PC-9 (cell line): ENCODE results near the gene OTUD4. TPM values are rescaled to one million over a fixed set of nuclear protein-coding genes. Genes with fewer than 3 reads are reported as not detected.

Experiments
- BruUV-seq: library from RNA; stranded (reverse); fragments of 400-500 nt; replicated peaks from 2 replicates; lab custom pipeline; 2021; lab: Mats Ljungman, UMichigan
- CTCF ChIA-PET: fragments of 300-600 bp; sonication (Branson Sonifier 250); formaldehyde crosslinking; loops from one replicate; lab custom pipeline; 2022; ENCODE audit warnings: antibody characterized with exemption; lab: Charles Lee
- POLR2A ChIA-PET: fragments of 300-600 bp; sonication (Branson Sonifier 250); formaldehyde crosslinking; loops from one replicate; lab custom pipeline; 2022; ENCODE audit warnings: antibody characterized with exemption; ENCODE audit not compliant: unreplicated experiment; lab: Charles Lee
- DNase-seq, 2 experiments: peaks; one replicate each; pipeline versions ENCODE4 v3.0.0 to v3.0.0-alpha.2; 2015 to 2022; ENCODE audit warnings: mixed read lengths in 1 of 2
- H2AFZ ChIP-seq: fragments of 200-600 bp; sonication (generic); 2 replicates; pipeline ENCODE4 v1.8.1; 2017; ENCODE audit warnings: antibody characterized with exemption
- H3F3A ChIP-seq: fragments of 200-600 bp; sonication (generic); 2 replicates; pipeline ENCODE4 v1.8.1; 2017; ENCODE audit warnings: antibody characterized with exemption, mild to moderate bottlenecking, low read depth; ENCODE audit not compliant: insufficient read depth
- H3K27ac ChIP-seq: fragments of 200-600 bp; sonication (generic); 2 replicates; pipeline ENCODE4 v1.6.1; 2016; ENCODE audit warnings: mixed run types
- H3K27me3 ChIP-seq: fragments of 200-600 bp; sonication (generic); 2 replicates; pipeline ENCODE4 v1.6.1; 2016; ENCODE audit warnings: low read depth, mixed run types; ENCODE audit not compliant: insufficient read depth
- H3K36me3 ChIP-seq: fragments of 200-600 bp; sonication (generic); 2 replicates; pipeline ENCODE4 v1.6.1; 2016; ENCODE audit warnings: low read depth, mixed run types
- H3K4me1 ChIP-seq: fragments of 200-600 bp; sonication (generic); replicated peaks from 2 replicates; pipeline ENCODE4 v1.6.1; 2016; ENCODE audit warnings: mixed run types; ENCODE audit not compliant: insufficient read depth
- H3K4me2 ChIP-seq: fragments of 200-600 bp; sonication (generic); 2 replicates; pipeline ENCODE4 v1.6.1; 2017; ENCODE audit warnings: mixed run types
- H3K4me3 ChIP-seq: fragments of 200-600 bp; sonication (generic); 2 replicates; pipeline ENCODE4 v1.6.1; 2016; ENCODE audit warnings: mixed run types
- H3K79me2 ChIP-seq: fragments of 200-600 bp; sonication (generic); 2 replicates; pipeline ENCODE4 v1.6.1; 2017; ENCODE audit warnings: low read depth, mixed run types
- H3K9me2 ChIP-seq: fragments of 200-600 bp; sonication (generic); 2 replicates; pipeline ENCODE4 v1.8.1; 2017; ENCODE audit warnings: mild to moderate bottlenecking; ENCODE audit not compliant: insufficient read depth
- H3K9me3 ChIP-seq: fragments of 200-600 bp; sonication (generic); 2 replicates; pipeline ENCODE4 v1.8.1; 2016; ENCODE audit warnings: low read depth; ENCODE audit not compliant: insufficient read depth
- H4K20me1 ChIP-seq: fragments of 200-600 bp; sonication (generic); 2 replicates; pipeline ENCODE4 v1.8.1; 2017; ENCODE audit not compliant: insufficient read depth
- EZH2 ChIP-seq: fragments of 200-600 bp; sonication (generic); IDR thresholded peaks from 2 replicates; pipeline ENCODE4 v1.8.0; 2017; ENCODE audit warnings: antibody characterized with exemption, low read depth
- intact Hi-C: fragments of 100-400 bp; cut with micrococcal nuclease; formaldehyde crosslinking; loops from one replicate; pipeline ENCODE4 v1.10.0; 2022; ENCODE audit not compliant: unreplicated experiment
- total RNA-seq: library from RNA; stranded (reverse); gene quantifications from 2 replicates; pipeline ENCODE4 v1.2.3, GENCODE V29; 2021
- TF ChIP-seq, protein P1 (sequence below): fragments of 200-600 bp; sonication (generic); conservative IDR thresholded peaks from 2 replicates; pipeline ENCODE4 v1.6.1; 2017; ENCODE audit warnings: mixed run types, antibody characterized with exemption, mild to moderate bottlenecking, moderate library complexity

OTUD4 gene
- total RNA-seq, 1 experiment from 2014 or later, result 43.5 TPM

DNA sequence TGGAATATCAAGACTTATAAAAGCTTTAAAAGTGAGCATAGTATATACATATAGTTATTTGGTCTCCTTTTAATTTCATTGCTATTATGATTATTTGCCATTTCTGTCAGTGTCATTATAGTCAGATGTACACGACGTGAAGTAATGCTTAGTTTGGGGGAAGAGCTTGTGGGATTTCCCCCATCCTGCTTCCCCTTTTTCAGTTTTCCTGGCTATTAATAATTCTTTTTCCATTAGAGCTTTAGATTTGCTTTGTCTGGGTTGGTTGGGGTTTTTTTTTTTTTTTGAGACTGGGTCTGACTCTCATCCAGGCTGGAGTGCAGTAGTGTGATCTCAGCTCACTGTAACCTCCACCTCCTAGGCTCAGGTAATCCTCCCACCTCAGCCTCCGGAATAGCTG, 76.9 kb downstream of the OTUD4 start:
- ChIA-PET POLR2A (no interaction called here), CTCF (no interaction called here)
- H2AFZ ChIP-seq, result no peak overlapping the region
- intact Hi-C loops, result loop anchor here (10.0 kb wide), 1 partner anchor 51 kb away; no protein-coding TSS in a partner anchor
- no peaks in the 10 kb centered on the region for H3K9me2 ChIP-seq
- no peaks in the 10 kb centered on the region for H3F3A ChIP-seq
- H3K36me3 ChIP-seq, result peaks cover 46% of the 10 kb centered on the region
- peaks cover 12% of the 10 kb centered on the region; the same call in 1 of the 2 replicates for H3K4me1 ChIP-seq
- peaks cover 58% of the 10 kb centered on the region for H3K79me2 ChIP-seq
- TF ChIP-seq, protein P1, sequence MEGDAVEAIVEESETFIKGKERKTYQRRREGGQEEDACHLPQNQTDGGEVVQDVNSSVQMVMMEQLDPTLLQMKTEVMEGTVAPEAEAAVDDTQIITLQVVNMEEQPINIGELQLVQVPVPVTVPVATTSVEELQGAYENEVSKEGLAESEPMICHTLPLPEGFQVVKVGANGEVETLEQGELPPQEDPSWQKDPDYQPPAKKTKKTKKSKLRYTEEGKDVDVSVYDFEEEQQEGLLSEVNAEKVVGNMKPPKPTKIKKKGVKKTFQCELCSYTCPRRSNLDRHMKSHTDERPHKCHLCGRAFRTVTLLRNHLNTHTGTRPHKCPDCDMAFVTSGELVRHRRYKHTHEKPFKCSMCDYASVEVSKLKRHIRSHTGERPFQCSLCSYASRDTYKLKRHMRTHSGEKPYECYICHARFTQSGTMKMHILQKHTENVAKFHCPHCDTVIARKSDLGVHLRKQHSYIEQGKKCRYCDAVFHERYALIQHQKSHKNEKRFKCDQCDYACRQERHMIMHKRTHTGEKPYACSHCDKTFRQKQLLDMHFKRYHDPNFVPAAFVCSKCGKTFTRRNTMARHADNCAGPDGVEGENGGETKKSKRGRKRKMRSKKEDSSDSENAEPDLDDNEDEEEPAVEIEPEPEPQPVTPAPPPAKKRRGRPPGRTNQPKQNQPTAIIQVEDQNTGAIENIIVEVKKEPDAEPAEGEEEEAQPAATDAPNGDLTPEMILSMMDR, result no peak
- no peak for TF ChIP-seq EZH2
- H3K4me2 ChIP-seq, result no peak overlapping the region
- no peak overlapping the region for H3K4me3 ChIP-seq
- BruUV-seq, result no TSS peak
- no peaks in the 10 kb centered on the region for H3K9me3 ChIP-seq
- DNase-seq, result no peak
- no peak overlapping the region for H3K27ac ChIP-seq
- peaks cover 36% of the 10 kb centered on the region for H4K20me1 ChIP-seq
- H3K27me3 ChIP-seq, result no peaks in the 10 kb centered on the region

- intact Hi-C loops, result loop anchor here (10.0 kb wide), 1 partner anchor 52 kb away; no protein-coding TSS in a partner anchor
- POLR2A ChIA-PET, result no interaction called here
- H3K27ac ChIP-seq, result no peak overlapping the region
Measured at GRCh38 chr4:145102619-145103018, 77.8 kb downstream of the OTUD4 start.

DNA sequence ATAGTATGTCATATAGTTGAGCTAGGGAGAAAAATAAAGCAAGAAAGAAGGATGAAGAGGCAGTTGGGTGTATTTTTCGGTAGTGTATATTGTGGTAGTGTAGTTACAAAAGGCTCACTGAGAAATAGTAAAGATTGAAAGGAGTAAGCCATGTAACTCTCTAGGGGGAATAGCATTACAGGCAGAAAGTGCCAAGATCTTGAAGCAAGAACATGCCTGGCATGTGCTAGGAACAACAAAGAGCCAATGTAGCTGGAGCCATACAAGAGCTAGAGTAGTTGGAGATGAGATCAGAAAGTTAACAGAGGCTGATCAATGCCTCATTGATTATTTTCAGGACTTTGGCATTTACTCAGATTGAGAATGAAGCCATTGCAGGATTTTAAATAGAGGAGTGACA, 79.3 kb downstream of the OTUD4 start:
- intact Hi-C loops, result loop anchor here (10.0 kb wide), 1 partner anchor 54 kb away; no protein-coding TSS in a partner anchor
- TF ChIP-seq, protein P1, result no peak
- no peak for TF ChIP-seq EZH2
- POLR2A ChIA-PET, result no interaction called here
- CTCF ChIA-PET, result no interaction called here
- Histone ChIP-seq H2AFZ (no peak overlapping the region), H3F3A (peaks cover 7% of the 10 kb centered on the region; the same call in 1 of the 2 replicates), H3K9me2 (no peaks in the 10 kb centered on the region), H3K27me3 (no peaks in the 10 kb centered on the region), H3K36me3 (peaks cover 32% of the 10 kb centered on the region; the same call in 1 of the 2 replicates), H3K4me1 (peaks cover 20% of the 10 kb centered on the region), H3K4me2 (no peak overlapping the region), H3K4me3 (no peak overlapping the region), H3K79me2 (peaks cover 76% of the 10 kb centered on the region), H4K20me1 (peaks cover 30% of the 10 kb centered on the region), H3K27ac (no peak overlapping the region), H3K9me3 (no peaks in the 10 kb centered on the region)
- no TSS peak for BruUV-seq
- no peak for DNase-seq

More at GRCh38 chr4:145102619-145103018, 77.8 kb downstream of the OTUD4 start:
- DNase-seq, result no peak
- BruUV-seq, result no TSS peak
- Histone ChIP-seq H3K27me3 (no peaks in the 10 kb centered on the region), H3K4me3 (no peak overlapping the region), H3K9me2 (no peaks in the 10 kb centered on the region), H4K20me1 (peaks cover 30% of the 10 kb centered on the region), H3F3A (peaks cover 2% of the 10 kb centered on the region; the same call in 1 of the 2 replicates), H3K4me1 (peaks cover 12% of the 10 kb centered on the region; the same call in 1 of the 2 replicates), H2AFZ (no peak overlapping the region), H3K36me3 (peaks cover 39% of the 10 kb centered on the region; the same call in 1 of the 2 replicates), H3K79me2 (peaks cover 62% of the 10 kb centered on the region), H3K9me3 (no peaks in the 10 kb centered on the region), H3K4me2 (no peak overlapping the region)
- TF ChIP-seq, protein P1, result no peak
- TF ChIP-seq EZH2, result no peak
- CTCF ChIA-PET, result no interaction called here
